HEK293 (cell line): ENCODE data around the gene CCDC50.

Experiments used
- CTCF ChIA-PET: fragments of 350-600 bp; formaldehyde crosslinking; extraction: SDS; loops from one replicate; lab custom pipeline; 2021; ENCODE audit warnings: antibody characterized with exemption; lab: Yijun Ruan, JAX
- POLR2A ChIA-PET: fragments of 300-600 bp; formaldehyde crosslinking; extraction: SDS; loops from one replicate; lab custom pipeline; 2020; ENCODE audit warnings: antibody characterized with exemption, inconsistent platforms; lab: Yijun Ruan, JAX
- H3K27ac ChIP-seq: fragments of 200-500 bp; sonication (Bioruptor generic); 2 replicates; pipeline ENCODE4 v1.5.1; 2014; ENCODE audit warnings: low read depth, low read length, control low read depth, inconsistent platforms; ENCODE audit errors: extremely low read depth
- H3K36me3 ChIP-seq, 2 experiments: fragments of 200-500 bp in 1 of 2; sonication (Bioruptor generic) in 1 of 2; 1 replicate in 1 of 2; 2 replicates in 1 of 2; pipeline ENCODE4 v1.5.1; 2014 to 2017; ENCODE audit warnings: inconsistent platforms in 2 of 2, low read length in 2 of 2; ENCODE audit not compliant: control insufficient read depth in 2 of 2, insufficient read depth in 1 of 2
- H3K4me1 ChIP-seq: fragments of 200-500 bp; sonication (Bioruptor generic); 2 replicates; pipeline ENCODE4 v1.5.1; 2014; ENCODE audit warnings: mild to moderate bottlenecking, low read length, inconsistent platforms; ENCODE audit not compliant: control insufficient read depth, insufficient read depth
- H3K4me3 ChIP-seq: 2 replicates; pipeline ENCODE4 v1.5.1; 2011; ENCODE audit warnings: low read depth, mild to moderate bottlenecking, control low read depth, low read length, moderate library complexity
- H3K9me3 ChIP-seq: fragments of 200-500 bp; sonication (Bioruptor generic); 2 replicates; pipeline ENCODE4 v1.5.1; 2014; ENCODE audit warnings: low read depth, low read length, inconsistent platforms; ENCODE audit not compliant: control insufficient read depth, insufficient read depth
- EGR2 ChIP-seq: fragments of 450-650 bp; formaldehyde crosslinking; IDR thresholded peaks from 2 replicates; pipeline ENCODE4 v1.5.1; 2016; ENCODE audit warnings: low read depth, missing biosample characterization, missing genetic modification characterization
- GLI2 ChIP-seq: fragments of 450-650 bp; formaldehyde crosslinking; IDR thresholded peaks from 2 replicates; pipeline ENCODE4; 2017; ENCODE audit warnings: missing biosample characterization, missing genetic modification characterization, low read depth, borderline replicate concordance
- HOXD13 ChIP-seq: sonication (generic); formaldehyde crosslinking; IDR thresholded peaks from 2 replicates; pipeline ENCODE4 v1.8.0; 2022; ENCODE audit warnings: missing genetic modification reagents, borderline replicate concordance
- KLF8 ChIP-seq: fragments of 450-650 bp; formaldehyde crosslinking; IDR thresholded peaks from 2 replicates; pipeline ENCODE4 v1.5.1; 2016; ENCODE audit warnings: missing biosample characterization, missing genetic modification characterization
- MEIS1 ChIP-seq: sonication (generic); formaldehyde crosslinking; IDR thresholded peaks from 2 replicates; pipeline ENCODE4 v1.8.1; 2022; ENCODE audit warnings: missing genetic modification reagents, mild to moderate bottlenecking, borderline replicate concordance
- MYNN ChIP-seq: fragments of 450-650 bp; formaldehyde crosslinking; IDR thresholded peaks from 2 replicates; pipeline ENCODE4 v1.5.1; 2016; ENCODE audit warnings: missing biosample characterization, missing genetic modification characterization, borderline replicate concordance
- OVOL3 ChIP-seq: fragments of 450-650 bp; formaldehyde crosslinking; IDR thresholded peaks from 2 replicates; pipeline ENCODE4 v1.5.1; 2016; ENCODE audit warnings: missing biosample characterization, missing genetic modification characterization
- PRDM1 ChIP-seq: fragments of 450-650 bp; formaldehyde crosslinking; IDR thresholded peaks from 2 replicates; pipeline ENCODE4; 2016; ENCODE audit warnings: missing biosample characterization, missing genetic modification characterization
- ZBTB1 ChIP-seq: fragments of 450-650 bp; formaldehyde crosslinking; IDR thresholded peaks from 2 replicates; pipeline ENCODE4 v1.5.1; 2016; ENCODE audit warnings: missing biosample characterization, missing genetic modification characterization
- ZBTB17 ChIP-seq: fragments of 450-650 bp; formaldehyde crosslinking; IDR thresholded peaks from 2 replicates; pipeline ENCODE4 v1.5.1; 2016; ENCODE audit warnings: missing biosample characterization, missing genetic modification characterization
- ZBTB20 ChIP-seq: fragments of 450-650 bp; formaldehyde crosslinking; IDR thresholded peaks from 2 replicates; pipeline ENCODE4 v1.5.1; 2016; ENCODE audit warnings: missing biosample characterization, missing genetic modification characterization
- ZBTB8A ChIP-seq: fragments of 450-650 bp; formaldehyde crosslinking; IDR thresholded peaks from 2 replicates; pipeline ENCODE4 v1.5.1; 2016; ENCODE audit warnings: missing biosample characterization, missing genetic modification characterization
- ZEB2 ChIP-seq: fragments of 450-650 bp; formaldehyde crosslinking; IDR thresholded peaks from 2 replicates; pipeline ENCODE4 v1.5.1; 2016; ENCODE audit warnings: missing biosample characterization, missing genetic modification characterization
- ZNF155 ChIP-seq: fragments of 450-650 bp; formaldehyde crosslinking; IDR thresholded peaks from 2 replicates; pipeline ENCODE4 v1.5.1; 2016; ENCODE audit warnings: missing biosample characterization, missing genetic modification characterization
- ZNF394 ChIP-seq: fragments of 450-650 bp; formaldehyde crosslinking; IDR thresholded peaks from 2 replicates; pipeline ENCODE4 v1.5.1; 2016; ENCODE audit warnings: missing biosample characterization, missing genetic modification characterization, mild to moderate bottlenecking, moderate library complexity, borderline replicate concordance
- ZNF558 ChIP-seq: fragments of 450-650 bp; formaldehyde crosslinking; IDR thresholded peaks from 2 replicates; pipeline ENCODE4 v1.5.1; 2016; ENCODE audit warnings: missing biosample characterization, missing genetic modification characterization
- ZNF596 ChIP-seq: fragments of 450-650 bp; IDR thresholded peaks from 2 replicates; pipeline ENCODE4 v1.5.0; 2018; ENCODE audit warnings: missing biosample characterization, mild to moderate bottlenecking, missing genetic modification characterization, moderate library complexity
- ZNF600 ChIP-seq: fragments of 450-650 bp; formaldehyde crosslinking; IDR thresholded peaks from 2 replicates; pipeline ENCODE4 v1.5.1; 2016; ENCODE audit warnings: missing biosample characterization, missing genetic modification characterization
- ZNF660 ChIP-seq: fragments of 450-650 bp; IDR thresholded peaks from 2 replicates; pipeline ENCODE4 v1.5.1; 2018; ENCODE audit warnings: missing biosample characterization, mild to moderate bottlenecking, missing genetic modification characterization
- ZNF768 ChIP-seq: fragments of 450-650 bp; formaldehyde crosslinking; IDR thresholded peaks from 2 replicates; pipeline ENCODE4 v1.5.1; 2018; ENCODE audit warnings: missing biosample characterization, mild to moderate bottlenecking, missing genetic modification characterization
- TF ChIP-seq, protein P1 (sequence below): fragments of 450-650 bp; formaldehyde crosslinking; IDR thresholded peaks from 2 replicates; pipeline ENCODE4 v1.5.1; 2017; ENCODE audit warnings: missing biosample characterization, missing genetic modification characterization
- TF ChIP-seq, protein P2 (sequence below): sonication (generic); formaldehyde crosslinking; IDR thresholded peaks from 2 replicates; pipeline ENCODE4 v1.8.1; 2022; ENCODE audit warnings: mild to moderate bottlenecking, moderate library complexity, missing genetic modification reagents
- TF ChIP-seq, protein P3 (sequence below): fragments of 450-650 bp; formaldehyde crosslinking; IDR thresholded peaks from 2 replicates; pipeline ENCODE4 v1.5.1; 2016; ENCODE audit warnings: missing biosample characterization, missing genetic modification characterization
- TF ChIP-seq, protein P4 (sequence below): fragments of 450-650 bp; formaldehyde crosslinking; IDR thresholded peaks from 2 replicates; pipeline ENCODE4 v1.5.1; 2016; ENCODE audit warnings: missing biosample characterization, missing genetic modification characterization

The CCDC50 gene

DNA sequence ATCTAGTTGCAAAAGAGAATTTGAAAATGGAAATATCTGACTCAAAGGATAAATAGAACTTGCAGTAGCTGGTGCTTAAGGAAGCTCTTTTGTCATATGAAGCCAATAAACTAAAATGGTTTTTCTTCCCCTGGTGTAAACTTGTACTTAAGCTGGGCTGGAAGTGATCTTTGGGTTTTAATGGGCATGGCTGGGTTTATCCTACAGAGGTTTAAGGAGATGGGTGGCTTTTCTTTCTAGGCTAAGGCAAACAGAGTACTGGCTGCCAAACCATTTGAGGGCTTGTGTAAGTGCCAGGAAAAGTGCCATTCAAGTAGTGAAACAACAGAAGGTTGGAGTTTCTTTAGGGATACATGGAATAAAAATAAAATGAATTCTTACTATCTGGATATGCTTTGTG, 13.2 kb downstream of the CCDC50 start (continued):
- no peak for TF ChIP-seq ZNF596
- 0 out of 2 replicates have a peak, but pooled peaks have one; percentile 21 for TF ChIP-seq GLI2 (tag by site-specific recombination)
- 0 out of 2 replicates have a peak, but pooled peaks have one; percentile 17 for TF ChIP-seq PRDM1 (tag by site-specific recombination)
- no peak for TF ChIP-seq ZNF394 (tag by site-specific recombination)
- TF ChIP-seq, protein P1, sequence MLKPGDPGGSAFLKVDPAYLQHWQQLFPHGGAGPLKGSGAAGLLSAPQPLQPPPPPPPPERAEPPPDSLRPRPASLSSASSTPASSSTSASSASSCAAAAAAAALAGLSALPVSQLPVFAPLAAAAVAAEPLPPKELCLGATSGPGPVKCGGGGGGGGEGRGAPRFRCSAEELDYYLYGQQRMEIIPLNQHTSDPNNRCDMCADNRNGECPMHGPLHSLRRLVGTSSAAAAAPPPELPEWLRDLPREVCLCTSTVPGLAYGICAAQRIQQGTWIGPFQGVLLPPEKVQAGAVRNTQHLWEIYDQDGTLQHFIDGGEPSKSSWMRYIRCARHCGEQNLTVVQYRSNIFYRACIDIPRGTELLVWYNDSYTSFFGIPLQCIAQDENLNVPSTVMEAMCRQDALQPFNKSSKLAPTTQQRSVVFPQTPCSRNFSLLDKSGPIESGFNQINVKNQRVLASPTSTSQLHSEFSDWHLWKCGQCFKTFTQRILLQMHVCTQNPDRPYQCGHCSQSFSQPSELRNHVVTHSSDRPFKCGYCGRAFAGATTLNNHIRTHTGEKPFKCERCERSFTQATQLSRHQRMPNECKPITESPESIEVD, result peak; percentile 99
- TF ChIP-seq, protein P2, sequence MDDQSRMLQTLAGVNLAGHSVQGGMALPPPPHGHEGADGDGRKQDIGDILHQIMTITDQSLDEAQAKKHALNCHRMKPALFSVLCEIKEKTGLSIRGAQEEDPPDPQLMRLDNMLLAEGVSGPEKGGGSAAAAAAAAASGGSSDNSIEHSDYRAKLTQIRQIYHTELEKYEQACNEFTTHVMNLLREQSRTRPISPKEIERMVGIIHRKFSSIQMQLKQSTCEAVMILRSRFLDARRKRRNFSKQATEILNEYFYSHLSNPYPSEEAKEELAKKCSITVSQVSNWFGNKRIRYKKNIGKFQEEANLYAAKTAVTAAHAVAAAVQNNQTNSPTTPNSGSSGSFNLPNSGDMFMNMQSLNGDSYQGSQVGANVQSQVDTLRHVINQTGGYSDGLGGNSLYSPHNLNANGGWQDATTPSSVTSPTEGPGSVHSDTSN (CRISPR knock-in tag), result no peak
- TF ChIP-seq ZBTB1 (tag by site-specific recombination), result 0 out of 2 replicates have a peak, but pooled peaks have one; percentile 42
- no peak for TF ChIP-seq ZNF768 (tag by site-specific recombination)
- TF ChIP-seq, all 188 proteins: peak for 8

DNA sequence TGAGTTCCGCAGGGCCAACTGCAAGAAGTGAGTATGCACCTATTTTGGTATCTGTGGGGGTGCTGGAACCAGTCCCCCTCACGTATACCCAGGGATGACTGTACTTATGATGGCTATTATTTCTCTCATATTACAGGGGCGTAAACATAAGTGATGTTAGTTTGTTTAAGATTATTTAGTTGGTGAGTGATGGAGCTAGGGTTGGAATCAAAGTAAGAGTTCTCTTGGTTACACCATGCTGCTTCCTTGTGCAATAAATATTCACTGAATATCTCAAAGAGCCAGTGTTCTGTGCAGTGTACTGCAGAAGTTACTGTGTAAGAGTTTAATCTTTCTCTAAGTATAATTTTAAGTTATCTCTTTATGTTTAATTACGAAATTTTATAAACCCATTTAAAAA, 13.9 kb downstream of the CCDC50 start:
- H3K4me1 ChIP-seq, result peaks cover 30% of the 10 kb centered on the region
- H3K9me3 ChIP-seq, result no peaks in the 10 kb centered on the region
- no peak overlapping the region for H3K4me3 ChIP-seq
- POLR2A ChIA-PET, result no interaction called here
- H3K27ac ChIP-seq, result no peak overlapping the region
- TF ChIP-seq ZNF600 (0 out of 2 replicates have a peak, but pooled peaks have one; percentile 13), ZEB2 (tag by site-specific recombination) (no peak), OVOL3 (tag by site-specific recombination) (no peak), ZNF660 (tag by site-specific recombination) (no peak), HOXD13 (CRISPR knock-in tag) (no peak), KLF8 (tag by site-specific recombination) (no peak), ZNF155 (tag by site-specific recombination) (no peak), EGR2 (tag by site-specific recombination) (no peak), PRDM1 (tag by site-specific recombination) (no peak), ZNF558 (tag by site-specific recombination) (no peak), MEIS1 (CRISPR knock-in tag) (no peak), MYNN (tag by site-specific recombination) (peak; percentile 64; the same call in 1 of the 2 replicates), ZBTB20 (tag by site-specific recombination) (no peak), ZBTB17 (tag by site-specific recombination) (no peak), ZBTB8A (tag by site-specific recombination) (no peak)
- TF ChIP-seq, protein P3, sequence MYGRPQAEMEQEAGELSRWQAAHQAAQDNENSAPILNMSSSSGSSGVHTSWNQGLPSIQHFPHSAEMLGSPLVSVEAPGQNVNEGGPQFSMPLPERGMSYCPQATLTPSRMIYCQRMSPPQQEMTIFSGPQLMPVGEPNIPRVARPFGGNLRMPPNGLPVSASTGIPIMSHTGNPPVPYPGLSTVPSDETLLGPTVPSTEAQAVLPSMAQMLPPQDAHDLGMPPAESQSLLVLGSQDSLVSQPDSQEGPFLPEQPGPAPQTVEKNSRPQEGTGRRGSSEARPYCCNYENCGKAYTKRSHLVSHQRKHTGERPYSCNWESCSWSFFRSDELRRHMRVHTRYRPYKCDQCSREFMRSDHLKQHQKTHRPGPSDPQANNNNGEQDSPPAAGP (tag by site-specific recombination), result no peak
- TF ChIP-seq, protein P4, sequence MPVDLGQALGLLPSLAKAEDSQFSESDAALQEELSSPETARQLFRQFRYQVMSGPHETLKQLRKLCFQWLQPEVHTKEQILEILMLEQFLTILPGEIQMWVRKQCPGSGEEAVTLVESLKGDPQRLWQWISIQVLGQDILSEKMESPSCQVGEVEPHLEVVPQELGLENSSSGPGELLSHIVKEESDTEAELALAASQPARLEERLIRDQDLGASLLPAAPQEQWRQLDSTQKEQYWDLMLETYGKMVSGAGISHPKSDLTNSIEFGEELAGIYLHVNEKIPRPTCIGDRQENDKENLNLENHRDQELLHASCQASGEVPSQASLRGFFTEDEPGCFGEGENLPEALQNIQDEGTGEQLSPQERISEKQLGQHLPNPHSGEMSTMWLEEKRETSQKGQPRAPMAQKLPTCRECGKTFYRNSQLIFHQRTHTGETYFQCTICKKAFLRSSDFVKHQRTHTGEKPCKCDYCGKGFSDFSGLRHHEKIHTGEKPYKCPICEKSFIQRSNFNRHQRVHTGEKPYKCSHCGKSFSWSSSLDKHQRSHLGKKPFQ (tag by site-specific recombination), result no peak
- CTCF ChIA-PET, result interaction anchor here (0.6 kb wide), 1 partner anchor 15 kb away, joined by 3 read pairs; no protein-coding TSS in a partner anchor
- H3K36me3 ChIP-seq, result no peaks in the 10 kb centered on the region
